IPS DF 6.9 (cell line): ENCODE data around the gene ADAMTSL1.

Experiments
- DNase-seq: peaks from one replicate; pipeline ENCODE4 v3.0.0-alpha.2; 2013; ENCODE audit warnings: low read depth, low spot score
- H3K27ac ChIP-seq: one replicate; pipeline ENCODE4 v1.5.1; 2013; ENCODE audit warnings: low read length, control low read depth
- H3K27me3 ChIP-seq: 2 replicates; pipeline ENCODE4 v1.6.1; 2013; ENCODE audit warnings: mild to moderate bottlenecking, low read length; ENCODE audit not compliant: control insufficient read depth, insufficient read depth
- H3K36me3 ChIP-seq: 2 replicates; pipeline ENCODE4 v1.6.1; 2013; ENCODE audit warnings: low read length; ENCODE audit not compliant: control insufficient read depth, insufficient read depth
- H3K4me1 ChIP-seq: 2 replicates; pipeline ENCODE4 v1.6.1; 2013; ENCODE audit warnings: low read length; ENCODE audit not compliant: control insufficient read depth, insufficient read depth
- H3K4me3 ChIP-seq: 2 replicates; pipeline ENCODE4 v1.5.1; 2013; ENCODE audit warnings: mild to moderate bottlenecking, low read length
- H3K9me3 ChIP-seq: 2 replicates; pipeline ENCODE4 v1.6.1; 2013; ENCODE audit warnings: low read length, inconsistent platforms; ENCODE audit not compliant: control insufficient read depth, insufficient read depth
- WGBS: extraction: QIAGEN DNeasy Blood & Tissue Kit; methylation state at CpG from one replicate; pipeline ENCODE4 v1.1.7; 2013; ENCODE audit warnings: mixed read lengths, missing lambda C conversion rate; ENCODE audit not compliant: insufficient read length, insufficient coverage; 5-methylcytosine and 5-hydroxymethylcytosine counted together

ADAMTSL1 gene

DNA sequence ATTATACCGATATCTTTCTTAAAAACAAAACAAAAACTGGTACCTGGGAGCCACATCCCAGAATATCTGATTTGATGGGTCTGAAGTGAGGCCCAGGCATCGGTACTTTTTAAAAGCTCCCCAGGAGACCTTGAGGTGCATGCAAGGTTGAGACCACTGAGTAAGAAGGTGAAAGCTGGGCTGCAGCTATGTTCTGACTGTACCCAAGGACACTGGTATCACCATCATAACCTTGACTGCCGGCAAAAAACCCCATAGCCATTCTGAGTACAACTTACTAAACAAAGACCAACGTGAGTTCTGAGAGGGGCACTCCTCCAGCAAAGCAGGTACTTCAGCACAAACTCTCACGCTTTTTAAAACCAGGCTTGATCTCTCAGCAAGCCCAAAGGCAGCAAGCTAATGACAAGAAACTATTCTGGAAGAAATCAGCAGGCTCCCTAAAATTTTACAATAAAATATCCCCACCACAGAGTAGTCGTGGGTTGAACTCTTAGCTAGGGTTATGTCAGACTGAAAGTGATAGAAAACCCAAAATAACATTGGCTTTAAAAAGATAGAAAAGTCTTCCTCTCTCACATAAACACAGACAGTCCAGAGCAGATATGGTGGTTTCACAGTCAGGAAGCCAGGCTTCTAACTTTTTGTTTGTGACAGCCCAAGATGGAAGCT lies 295.1 kb downstream of the ADAMTSL1 start:
- WGBS = no CpG with 5 or more reads among the region's 6 CpGs
- no peaks in the 10 kb centered on the region for H3K27me3 ChIP-seq
- DNase-seq = no peak
- no peaks in the 10 kb centered on the region for H3K4me1 ChIP-seq
- H3K4me3 ChIP-seq = no peak overlapping the region
- H3K9me3 ChIP-seq = no peaks in the 10 kb centered on the region
- H3K36me3 ChIP-seq = no peaks in the 10 kb centered on the region
- no peak overlapping the region for H3K27ac ChIP-seq

- H3K9me3 ChIP-seq = no peaks in the 10 kb centered on the region
- no peaks in the 10 kb centered on the region for H3K4me1 ChIP-seq
- no peaks in the 10 kb centered on the region for H3K27me3 ChIP-seq
- no peak for DNase-seq
- WGBS = no CpG with 5 or more reads among the region's 10 CpGs
- no peak overlapping the region for H3K4me3 ChIP-seq
- H3K36me3 ChIP-seq = no peaks in the 10 kb centered on the region
- H3K27ac ChIP-seq = no peak overlapping the region
Observed at GRCh38 chr9:18770131-18770908, 296.4 kb downstream of the ADAMTSL1 start.

GRCh38 chr9:18771011-18771410 lies 297.1 kb downstream of the ADAMTSL1 start:
- Histone ChIP-seq H3K27ac (no peak overlapping the region), H3K9me3 (no peaks in the 10 kb centered on the region), H3K4me3 (no peak overlapping the region), H3K4me1 (no peaks in the 10 kb centered on the region), H3K36me3 (no peaks in the 10 kb centered on the region), H3K27me3 (no peaks in the 10 kb centered on the region)
- WGBS = no CpG with 5 or more reads among the region's 2 CpGs
- no peak for DNase-seq

GRCh38 chr9:18771763-18772162 lies 297.8 kb downstream of the ADAMTSL1 start:
- no peak for DNase-seq
- Histone ChIP-seq H3K36me3 (no peaks in the 10 kb centered on the region), H3K27me3 (no peaks in the 10 kb centered on the region), H3K4me1 (no peaks in the 10 kb centered on the region), H3K9me3 (no peaks in the 10 kb centered on the region), H3K4me3 (no peak overlapping the region), H3K27ac (no peak overlapping the region)
- no CpG with 5 or more reads among the region's 4 CpGs for WGBS

- Histone ChIP-seq H3K4me1 (no peaks in the 10 kb centered on the region), H3K4me3 (no peak overlapping the region), H3K27me3 (no peaks in the 10 kb centered on the region), H3K9me3 (no peaks in the 10 kb centered on the region), H3K36me3 (no peaks in the 10 kb centered on the region), H3K27ac (no peak overlapping the region)
- no peak for DNase-seq
- WGBS = no CpG with 5 or more reads among the region's 1 CpG
Observed at GRCh38 chr9:18775241-18775640, 301.3 kb downstream of the ADAMTSL1 start.

DNA sequence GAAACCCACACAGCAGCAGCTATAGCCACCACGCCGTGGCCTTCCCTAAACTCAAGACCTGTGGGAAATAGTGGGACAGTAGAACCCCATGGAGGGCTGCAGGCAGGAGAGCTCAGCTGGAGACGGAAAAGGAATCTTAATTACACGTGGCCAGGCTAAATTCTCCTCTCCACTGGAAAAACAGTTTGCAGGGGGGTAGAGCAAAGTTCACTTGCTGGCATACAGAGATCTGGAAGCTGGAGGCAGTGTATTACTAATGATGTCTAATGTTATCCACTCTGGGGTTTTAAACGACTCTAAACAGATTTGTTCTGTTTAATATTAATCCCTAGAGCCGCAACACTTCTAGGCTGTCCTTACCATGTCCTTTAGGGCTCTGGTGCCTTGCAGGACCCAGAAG lies 302.0 kb downstream of the ADAMTSL1 start:
- no peaks in the 10 kb centered on the region for H3K36me3 ChIP-seq
- WGBS = no CpG with 5 or more reads among the region's 6 CpGs
- no peak for DNase-seq

GRCh38 chr9:18776836-18777820 lies 303.2 kb downstream of the ADAMTSL1 start:
- no peaks in the 10 kb centered on the region for H3K9me3 ChIP-seq
- H3K4me1 ChIP-seq = no peaks in the 10 kb centered on the region
- no peaks in the 10 kb centered on the region for H3K36me3 ChIP-seq
- no CpG with 5 or more reads among the region's 73 CpGs for WGBS
- H3K4me3 ChIP-seq = no peak overlapping the region
- DNase-seq = no peak
- no peak overlapping the region for H3K27ac ChIP-seq
- no peaks in the 10 kb centered on the region for H3K27me3 ChIP-seq

More for the DNA sequence above, 302.0 kb downstream of the ADAMTSL1 start:
- Histone ChIP-seq H3K4me3 (no peak overlapping the region), H3K9me3 (no peaks in the 10 kb centered on the region), H3K27ac (no peak overlapping the region), H3K27me3 (no peaks in the 10 kb centered on the region), H3K4me1 (no peaks in the 10 kb centered on the region)

GRCh38 chr9:18778147-18778546 lies 304.2 kb downstream of the ADAMTSL1 start:
- Histone ChIP-seq H3K4me3 (no peak overlapping the region), H3K4me1 (no peaks in the 10 kb centered on the region), H3K9me3 (no peaks in the 10 kb centered on the region), H3K36me3 (no peaks in the 10 kb centered on the region), H3K27ac (no peak overlapping the region), H3K27me3 (no peaks in the 10 kb centered on the region)
- no peak for DNase-seq
- no CpG with 5 or more reads among the region's 2 CpGs for WGBS

- Histone ChIP-seq H3K4me3 (no peak overlapping the region), H3K9me3 (no peaks in the 10 kb centered on the region), H3K27ac (no peak overlapping the region), H3K27me3 (no peaks in the 10 kb centered on the region), H3K36me3 (no peaks in the 10 kb centered on the region), H3K4me1 (no peaks in the 10 kb centered on the region)
- no CpG with 5 or more reads among the region's 2 CpGs for WGBS
- DNase-seq = no peak
Observed at GRCh38 chr9:18778846-18779245, 304.9 kb downstream of the ADAMTSL1 start.

GRCh38 chr9:18783909-18784308 lies 310.0 kb downstream of the ADAMTSL1 start:
- H3K27me3 ChIP-seq = no peaks in the 10 kb centered on the region
- H3K4me3 ChIP-seq = no peak overlapping the region
- DNase-seq = no peak
- H3K9me3 ChIP-seq = no peaks in the 10 kb centered on the region
- H3K27ac ChIP-seq = no peak overlapping the region
- WGBS = no CpG with 5 or more reads among the region's 3 CpGs
- no peaks in the 10 kb centered on the region for H3K4me1 ChIP-seq
- no peaks in the 10 kb centered on the region for H3K36me3 ChIP-seq
